Pancreas (tissue), 10 donors: ENCODE results near the gene CCSER1. TPM values are rescaled to one million over a fixed set of nuclear protein-coding genes. Genes with fewer than 3 reads are reported as not detected.

Experiments used
- ATAC-seq, 4 donors: fragments of 200-7000 bp; cut with Tn5 transposase; one replicate each; pipeline versions ENCODE4 v1.8.0 to v1.9.1; 2020; ENCODE audit warnings: mild to moderate bottlenecking in 4 of 4, moderate library complexity in 4 of 4
- DNase-seq, 6 donors: peaks; one replicate each; pipeline ENCODE4 v3.0.0-alpha.2; 2020
- FAIRE-seq: peaks from 2 replicates; lab custom pipeline; 2012; peaks lifted over from hg19 to GRCh38; lab: Jason Lieb, UNC
- H3K27ac ChIP-seq, 4 donors: fragments of 200-600 bp; sonication (generic); 1 replicate in 3 of 4; 2 replicates in 1 of 4; pipeline versions ENCODE4 v1.5.0 to v1.8.0; 2020
- H3K27me3 ChIP-seq, 4 donors: fragments of 200-600 bp; one replicate each; pipeline ENCODE4 v1.8.0; 2021
- H3K36me3 ChIP-seq, 3 donors: fragments of 200-600 bp; sonication (generic) in 1 of 3; one replicate each; pipeline versions ENCODE4 v1.5.0 to v1.8.0; 2020 to 2021
- H3K4me1 ChIP-seq, 3 donors: fragments of 200-600 bp; one replicate each; pipeline ENCODE4 v1.8.0; 2021
- H3K4me3 ChIP-seq, 4 donors: fragments of 200-600 bp; sonication (generic) in 2 of 4; one replicate each; pipeline versions ENCODE4 v1.5.0 to v1.8.0; 2020 to 2021
- H3K9me3 ChIP-seq, 4 donors: fragments of 200-600 bp; one replicate each; pipeline ENCODE4 v1.8.0; 2021
- CTCF ChIP-seq, 4 donors: fragments of 200-600 bp; sonication (generic) in 3 of 4; IDR thresholded peaks; one replicate each; pipeline versions ENCODE4 v1.5.0 to v1.8.0; 2021; ENCODE audit warnings: antibody characterized with exemption in 4 of 4
- WGBS, 2 donors: extraction: QIAGEN DNeasy Blood & Tissue Kit; methylation state at CpG; one replicate each; pipeline ENCODE4 v1.1.7; 2013; 5-methylcytosine and 5-hydroxymethylcytosine counted together
- intact Hi-C, 3 donors: fragments of 100-400 bp; cut with DNase I; formaldehyde crosslinking; loops; one replicate each; pipeline versions ENCODE4 v1.11.1 to v1.14.2; 2022
- polyA plus RNA-seq, 2 donors: library from polyadenylated mRNA; stranded (reverse); fragments of 200-250 nt; gene quantifications; one replicate each; pipeline ENCODE4 v1.2.3, GENCODE V29; 2013
- total RNA-seq, 6 donors: library from RNA; stranded (reverse); fragmentation: NEBNext Ultra II Directional in 4 of 6; extraction: Animal tissue kit (Norgen Biotek cat#: 25700) in 4 of 6; gene quantifications; one replicate each; pipeline versions ENCODE4 v1.2.1 to v1.2.4, GENCODE V29; 2021 to 2023
- donor health status: healthy with polysubstance abuse.
- donor health status: DM: no; HTN: no; CAD: no; lungs with moderate emphysema.
- donor health status: DM: no; HTN: no; CAD: no.
- donor health status: control.
- donor health status: control.
- donor health status: Bipolar disorder and iron deficiency.
- donor health status: DM: yes; HTN: yes; CAD: no.
- donor health status: DM: no; HTN: no; CAD: no.
- donor health status: DM: no; HTN: no; CAD: no.
- donor health status: DM: yes; HTN: yes; CAD: no.

CCSER1 gene
- total and polyA plus RNA-seq, 8 donors: 0.99 to 12.7 (median 5.1) TPM

- no peak for FAIRE-seq
- Histone ChIP-seq H3K36me3 (no peaks in the 10 kb centered on the region), H3K4me1 (no peaks in the 10 kb centered on the region), H3K27me3 (no peaks in the 10 kb centered on the region), H3K4me3 (no peak overlapping the region), H3K9me3 (no peaks in the 10 kb centered on the region), H3K27ac (no peak overlapping the region)
- 81 to 86% methylated on average over 8 of the region's 8 CpGs for WGBS, 2 donors
- peak in 2 of 4 donors; percentile 20 to 30 for ATAC-seq
- TF ChIP-seq CTCF (IDR thresholded peaks at IDR 0.05): no peak
- intact Hi-C loops: no loop called here
- peak in 1 of 6 donors; percentile 20 for DNase-seq
These were observed 1344.1 kb downstream of the CCSER1 start for GRCh38 chr4:91471280-91471679.

GRCh38 chr4:91472046-91472445 lies 1344.9 kb downstream of the CCSER1 start:
- no peaks in the 10 kb centered on the region for H3K4me1 ChIP-seq
- no peak overlapping the region for H3K27ac ChIP-seq
- no peaks in the 10 kb centered on the region for H3K27me3 ChIP-seq
- FAIRE-seq (no peak), DNase-seq (no peak), ATAC-seq (no peak)
- H3K9me3 ChIP-seq: no peaks in the 10 kb centered on the region
- H3K4me3 ChIP-seq: no peak overlapping the region
- intact Hi-C loops: no loop called here
- no peaks in the 10 kb centered on the region for H3K36me3 ChIP-seq
- 21 to 47% methylated on average over 4 of the region's 4 CpGs for WGBS, 2 donors
- TF ChIP-seq CTCF (IDR thresholded peaks at IDR 0.05): no peak

GRCh38 chr4:91485415-91485814 lies 1358.2 kb downstream of the CCSER1 start:
- Histone ChIP-seq H3K4me1 (no peaks in the 10 kb centered on the region), H3K27me3 (no peaks in the 10 kb centered on the region), H3K27ac (no peak overlapping the region), H3K4me3 (no peak overlapping the region), H3K36me3 (no peaks in the 10 kb centered on the region), H3K9me3 (no peaks in the 10 kb centered on the region)
- TF ChIP-seq CTCF (IDR thresholded peaks at IDR 0.05): no peak
- intact Hi-C loops: no loop called here
- 69 to 88% methylated on average over 1 of the region's 1 CpG for WGBS, 2 donors
- no peak for FAIRE-seq
- DNase-seq: no peak
- ATAC-seq: no peak

- 89 to 96% methylated on average over 2 of the region's 2 CpGs for WGBS, 2 donors
- intact Hi-C loops: no loop called here
- DNase-seq: no peak
- Histone ChIP-seq H3K27me3 (no peaks in the 10 kb centered on the region), H3K9me3 (no peaks in the 10 kb centered on the region), H3K27ac (no peak overlapping the region), H3K4me1 (no peaks in the 10 kb centered on the region), H3K4me3 (no peak overlapping the region), H3K36me3 (no peaks in the 10 kb centered on the region)
- ATAC-seq: no peak
- no peak for FAIRE-seq
- TF ChIP-seq CTCF (IDR thresholded peaks at IDR 0.05): no peak
These were observed 1361.8 kb downstream of the CCSER1 start for GRCh38 chr4:91488946-91489345.

- Histone ChIP-seq H3K27ac (no peak overlapping the region), H3K4me1 (no peaks in the 10 kb centered on the region), H3K4me3 (no peak overlapping the region), H3K9me3 (no peaks in the 10 kb centered on the region), H3K27me3 (no peaks in the 10 kb centered on the region), H3K36me3 (no peaks in the 10 kb centered on the region)
- no peak for DNase-seq
- no peak for TF ChIP-seq CTCF (IDR thresholded peaks at IDR 0.05)
- no peak for FAIRE-seq
- 64 to 74% methylated on average over 4 of the region's 4 CpGs for WGBS, 2 donors
- intact Hi-C loops: no loop called here
- no peak for ATAC-seq
These were observed 1370.7 kb downstream of the CCSER1 start for GRCh38 chr4:91497892-91498291.
